Mammary epithelial cell (primary cell): ENCODE measurements around the gene DCAF4.

Experiments used
- CTCF ChIP-seq, 2 donors: IDR thresholded peaks in 1 of 2; conservative IDR thresholded peaks in 1 of 2; 2 replicates each; pipeline ENCODE4 v1.5.1; 2011 to 2012; ENCODE audit warnings: inconsistent platforms in 2 of 2, low read length in 2 of 2, mild to moderate bottlenecking in 2 of 2, control low read depth in 1 of 2, low read depth in 1 of 2; ENCODE audit not compliant: insufficient read depth in 1 of 2; ENCODE audit errors: extremely low read depth in 1 of 2
- EZH2 ChIP-seq: IDR thresholded peaks from 2 replicates; pipeline ENCODE4 v1.6.1; 2012; ENCODE audit warnings: low read length, inconsistent platforms, borderline replicate concordance

GRCh38 chr14:72892103-72892878 lies 34.0 kb upstream of the DCAF4 start:
- no peak for TF ChIP-seq CTCF (conservative IDR thresholded peaks at IDR 0.05 in 1 of 2, IDR thresholded peaks at IDR 0.05 in 1 of 2; ENCODE audit: extremely low read depth in 1 of 2, insufficient read depth in 1 of 2, low read depth in 1 of 2, low read length in 2 of 2)
- TF ChIP-seq EZH2: no peak
